Fibroblast of lung (primary cell): ENCODE measurements around the gene COL5A2. TPM values are rescaled to one million over a fixed set of nuclear protein-coding genes. Genes with fewer than 3 reads are reported as not detected.

Experiments used
- DNase-seq, 2 donors: peaks; one replicate each; pipeline versions ENCODE4 v3.0.0 to v3.0.0-alpha.2; 2010; ENCODE audit warnings: low read depth in 2 of 2
- H2AFZ ChIP-seq: 2 replicates; pipeline ENCODE4 v1.5.1; 2012; ENCODE audit warnings: low read length, control low read depth, inconsistent platforms
- H3K27ac ChIP-seq: 2 replicates; pipeline ENCODE4 v1.5.1; 2011; ENCODE audit warnings: low read length, control low read depth; ENCODE audit not compliant: insufficient read depth
- H3K27me3 ChIP-seq: 2 replicates; pipeline ENCODE4 v1.5.1; 2011; ENCODE audit warnings: mild to moderate bottlenecking, low read length; ENCODE audit not compliant: control insufficient read depth, insufficient read depth
- H3K36me3 ChIP-seq: 2 replicates; pipeline ENCODE4 v1.5.1; 2011; ENCODE audit warnings: low read length; ENCODE audit not compliant: control insufficient read depth, insufficient read depth
- H3K4me1 ChIP-seq: 2 replicates; pipeline ENCODE4 v1.5.1; 2011; ENCODE audit warnings: low read length; ENCODE audit not compliant: control insufficient read depth, insufficient read depth; ENCODE audit errors: extremely low read depth
- H3K4me2 ChIP-seq: 2 replicates; pipeline ENCODE4 v1.5.1; 2011; ENCODE audit warnings: low read length, control low read depth; ENCODE audit not compliant: insufficient read depth; ENCODE audit errors: extremely low read depth
- H3K4me3 ChIP-seq, 4 experiments: fragments of 200-600 bp in 1 of 4; sonication (generic) in 1 of 4; replicated peaks in 1 of 4; 2 replicates each; pipeline ENCODE4 v1.5.1; 2011 to 2016; ENCODE audit warnings: low read length in 4 of 4, low read depth in 3 of 4, mild to moderate bottlenecking in 3 of 4, control low read depth in 2 of 4, inconsistent platforms in 1 of 4, mixed read lengths in 1 of 4; ENCODE audit not compliant: insufficient read depth in 1 of 4; ENCODE audit errors: control extremely low read depth in 1 of 4
- H3K79me2 ChIP-seq: 2 replicates; pipeline ENCODE4 v1.5.1; 2012; ENCODE audit warnings: mild to moderate bottlenecking, low read length, inconsistent platforms; ENCODE audit not compliant: control insufficient read depth, insufficient read depth
- H3K9ac ChIP-seq: 2 replicates; pipeline ENCODE4 v1.5.1; 2011; ENCODE audit warnings: mild to moderate bottlenecking, low read length, control low read depth; ENCODE audit not compliant: insufficient read depth
- H3K9me3 ChIP-seq: 2 replicates; pipeline ENCODE4 v1.5.1; 2012; ENCODE audit warnings: low read depth, low read length; ENCODE audit not compliant: control insufficient read depth, insufficient read depth
- H4K20me1 ChIP-seq: 2 replicates; pipeline ENCODE4 v1.5.1; 2011; ENCODE audit warnings: low read length; ENCODE audit not compliant: control insufficient read depth, insufficient read depth; ENCODE audit errors: extremely low read depth
- EZH2 ChIP-seq: IDR thresholded peaks from 2 replicates; pipeline ENCODE4 v1.5.1; 2012; ENCODE audit warnings: low read length, control low read depth, mild to moderate bottlenecking; ENCODE audit errors: missing control alignments
- polyA plus RNA-seq, 2 donors: library from polyadenylated mRNA; depleted of rRNA in 1 of 2; stranded (reverse) in 1 of 2; unstranded in 1 of 2; fragments of >200 nt; gene quantifications; 2 replicates each; pipeline ENCODE4 v1.2.1, GENCODE V29; 2011 to 2012; ENCODE audit warnings: missing spikeins in 1 of 2
- total RNA-seq: library from RNA; depleted of rRNA; stranded (reverse); fragments of >200 nt; gene quantifications from 2 replicates; pipeline ENCODE4 v1.2.1, GENCODE V29; 2014
- TF ChIP-seq, protein P1 (sequence below), 2 donors: IDR thresholded peaks in 1 of 2; conservative IDR thresholded peaks in 1 of 2; 1 replicate in 1 of 2; 2 replicates in 1 of 2; pipeline ENCODE4 v1.5.1; 2011 to 2012; ENCODE audit warnings: low read length in 2 of 2, control low read depth in 1 of 2, inconsistent platforms in 1 of 2, low read depth in 1 of 2, mild to moderate bottlenecking in 1 of 2

COL5A2 gene
- total and polyA plus RNA-seq, 2 donors (not counting 1 experiment from before 2014, with no cell fraction given) = 253 to 353 TPM

DNA sequence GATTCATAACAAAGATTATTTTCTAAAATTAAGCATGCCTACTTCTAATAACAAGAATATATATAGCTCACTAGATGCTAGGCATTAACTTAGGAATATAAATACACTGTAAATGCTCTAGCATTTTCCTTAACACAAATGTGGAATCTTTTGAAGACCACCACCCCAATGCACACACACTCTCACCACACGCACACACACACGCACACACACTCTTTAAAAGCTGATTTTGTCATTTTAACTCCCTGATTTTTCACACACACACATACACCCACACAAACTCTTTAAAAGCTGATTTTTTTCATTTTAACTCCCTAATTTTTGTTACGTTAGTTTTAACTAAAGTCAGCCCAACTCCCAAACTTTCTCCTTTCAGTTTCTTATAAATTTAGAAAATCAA, 3.0 kb downstream of the COL5A2 start:
- peak overlapping the region; percentile 22 for H3K27ac ChIP-seq
- peak overlapping the region; percentile 17 for H3K9ac ChIP-seq
- no peak for DNase-seq
- H3K4me2 ChIP-seq = peak overlapping the region; percentile 69
- no peaks in the 10 kb centered on the region for H3K36me3 ChIP-seq
- no peaks in the 10 kb centered on the region for H3K9me3 ChIP-seq
- H3K79me2 ChIP-seq = peaks cover 80% of the 10 kb centered on the region
- no peak overlapping the region for H2AFZ ChIP-seq
- no peaks in the 10 kb centered on the region for H3K27me3 ChIP-seq
- H3K4me3 ChIP-seq = peak overlapping the region; percentile 75 to 90 (median 86)
- H4K20me1 ChIP-seq = no peaks in the 10 kb centered on the region
- H3K4me1 ChIP-seq = no peaks in the 10 kb centered on the region
- TF ChIP-seq, protein P1, sequence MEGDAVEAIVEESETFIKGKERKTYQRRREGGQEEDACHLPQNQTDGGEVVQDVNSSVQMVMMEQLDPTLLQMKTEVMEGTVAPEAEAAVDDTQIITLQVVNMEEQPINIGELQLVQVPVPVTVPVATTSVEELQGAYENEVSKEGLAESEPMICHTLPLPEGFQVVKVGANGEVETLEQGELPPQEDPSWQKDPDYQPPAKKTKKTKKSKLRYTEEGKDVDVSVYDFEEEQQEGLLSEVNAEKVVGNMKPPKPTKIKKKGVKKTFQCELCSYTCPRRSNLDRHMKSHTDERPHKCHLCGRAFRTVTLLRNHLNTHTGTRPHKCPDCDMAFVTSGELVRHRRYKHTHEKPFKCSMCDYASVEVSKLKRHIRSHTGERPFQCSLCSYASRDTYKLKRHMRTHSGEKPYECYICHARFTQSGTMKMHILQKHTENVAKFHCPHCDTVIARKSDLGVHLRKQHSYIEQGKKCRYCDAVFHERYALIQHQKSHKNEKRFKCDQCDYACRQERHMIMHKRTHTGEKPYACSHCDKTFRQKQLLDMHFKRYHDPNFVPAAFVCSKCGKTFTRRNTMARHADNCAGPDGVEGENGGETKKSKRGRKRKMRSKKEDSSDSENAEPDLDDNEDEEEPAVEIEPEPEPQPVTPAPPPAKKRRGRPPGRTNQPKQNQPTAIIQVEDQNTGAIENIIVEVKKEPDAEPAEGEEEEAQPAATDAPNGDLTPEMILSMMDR (conservative IDR thresholded peaks at IDR 0.05 in 1 of 2, IDR thresholded peaks at IDR 0.05 in 1 of 2; ENCODE audit: low read depth in 1 of 2, low read length in 2 of 2) = no peak
- no peak for TF ChIP-seq EZH2

DNA sequence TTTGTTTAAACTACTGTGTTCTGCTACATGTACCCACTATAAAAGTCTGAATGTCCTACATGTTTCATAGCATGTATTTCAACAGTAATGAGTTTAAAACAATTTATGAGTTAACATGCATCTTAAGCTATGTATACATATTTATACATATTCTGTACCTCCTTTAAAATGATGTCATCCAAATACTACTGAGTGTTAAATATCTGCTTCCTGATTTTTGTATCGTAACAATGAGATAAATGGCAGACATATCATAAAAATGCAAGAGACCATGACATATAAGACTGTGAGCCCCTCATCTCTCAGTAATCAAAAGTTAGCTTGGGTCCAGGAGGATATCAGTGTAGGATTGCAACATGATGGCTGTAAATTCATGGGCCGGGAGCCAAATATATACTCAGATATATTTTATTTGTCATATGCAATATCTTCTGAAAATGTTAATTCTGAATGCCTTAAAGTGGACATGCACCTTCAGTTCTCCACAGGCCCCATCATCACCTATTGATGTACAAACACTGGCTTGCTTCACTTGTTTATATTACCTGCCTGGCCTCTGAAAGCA, 3.6 kb downstream of the COL5A2 start:
- Histone ChIP-seq H2AFZ (no peak overlapping the region), H3K79me2 (peaks cover 86% of the 10 kb centered on the region), H3K9me3 (no peaks in the 10 kb centered on the region), H3K4me3 (peak overlapping the region; percentile 75 to 90 (median 86)), H3K9ac (no peak overlapping the region), H3K4me1 (no peaks in the 10 kb centered on the region), H3K27ac (no peak overlapping the region), H3K27me3 (no peaks in the 10 kb centered on the region), H3K36me3 (no peaks in the 10 kb centered on the region), H3K4me2 (peak overlapping the region; percentile 69), H4K20me1 (no peaks in the 10 kb centered on the region)
- TF ChIP-seq, protein P1 (conservative IDR thresholded peaks at IDR 0.05 in 1 of 2, IDR thresholded peaks at IDR 0.05 in 1 of 2; ENCODE audit: low read depth in 1 of 2, low read length in 2 of 2) = no peak
- no peak for TF ChIP-seq EZH2
- peak in 1 of 2 donors; percentile 45 for DNase-seq

DNA sequence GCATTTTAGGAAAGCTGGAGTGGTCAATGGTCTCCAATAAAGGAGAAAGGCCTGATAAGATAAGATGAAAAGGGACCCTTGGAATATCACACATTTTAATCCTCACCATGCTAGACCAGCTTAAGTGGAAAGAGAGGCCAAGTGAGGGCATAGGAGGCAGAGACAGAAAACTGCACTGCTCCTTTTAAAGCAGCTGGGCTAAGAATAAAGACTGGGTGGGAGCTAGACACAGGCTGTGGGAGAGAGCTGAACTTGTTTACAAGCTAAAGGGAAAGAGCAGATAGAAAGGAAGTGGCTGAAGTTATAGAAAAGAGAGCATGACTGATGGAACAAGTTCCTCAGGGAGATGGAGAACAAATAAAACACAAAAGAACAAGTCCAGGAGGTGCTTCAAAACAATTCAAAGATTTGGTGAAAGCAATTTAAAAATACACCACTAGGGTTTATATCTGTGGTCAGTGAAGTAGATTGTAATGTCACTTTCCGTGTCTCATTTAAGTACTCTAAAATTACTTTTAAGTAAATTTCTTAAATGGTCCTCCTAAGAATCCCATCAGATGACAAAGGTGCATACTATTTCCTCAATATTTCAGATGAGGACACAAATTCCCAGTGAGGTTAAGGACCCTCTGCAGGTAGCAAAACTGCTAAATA, 7.5 kb downstream of the COL5A2 start:
- peak in 1 of 2 donors; percentile 32 for DNase-seq
- Histone ChIP-seq H3K4me1 (no peaks in the 10 kb centered on the region), H2AFZ (no peak overlapping the region), H4K20me1 (no peaks in the 10 kb centered on the region), H3K4me2 (no peak overlapping the region), H3K27me3 (no peaks in the 10 kb centered on the region), H3K36me3 (no peaks in the 10 kb centered on the region), H3K9me3 (no peaks in the 10 kb centered on the region), H3K9ac (no peak overlapping the region), H3K4me3 (no peak overlapping the region), H3K27ac (no peak overlapping the region), H3K79me2 (peaks cover 96% of the 10 kb centered on the region)
- no peak for TF ChIP-seq EZH2
- TF ChIP-seq, protein P1 (conservative IDR thresholded peaks at IDR 0.05 in 1 of 2, IDR thresholded peaks at IDR 0.05 in 1 of 2; ENCODE audit: low read depth in 1 of 2, low read length in 2 of 2) = no peak
